IMR-90 (cell line): Measurements from ENCODE around the gene MRAP. TPM values are rescaled to one million over a fixed set of nuclear protein-coding genes. Genes with fewer than 3 reads are reported as not detected.

Experiments used
- ATAC-seq: fragments of 200-7000 bp; cut with Tn5 transposase; 2 replicates; pipeline ENCODE4 v1.9.1; 2020; ENCODE audit warnings: low read depth, mild to moderate bottlenecking, moderate library complexity
- BruUV-seq: library from RNA; stranded (reverse); fragments of 400-500 nt; replicated peaks from 2 replicates; lab custom pipeline; 2021; lab: Mats Ljungman, UMichigan
- CTCF ChIA-PET: fragments of 300-600 bp; formaldehyde crosslinking; extraction: SDS; loops from one replicate; lab custom pipeline; 2021; ENCODE audit warnings: antibody characterized with exemption; lab: Yijun Ruan, JAX
- POLR2A ChIA-PET: fragments of 300-600 bp; sonication (Branson Sonifier 250); formaldehyde crosslinking; loops from one replicate; lab custom pipeline; 2022; ENCODE audit warnings: antibody characterized with exemption; ENCODE audit not compliant: unreplicated experiment; lab: Charles Lee
- DNase-seq: peaks from one replicate; pipeline ENCODE4 v3.0.0; 2013
- H2AFZ ChIP-seq: replicated peaks from 2 replicates; pipeline ENCODE3; 2013; ENCODE audit warnings: low read length, mild to moderate bottlenecking; ENCODE audit not compliant: poor library complexity
- H2AK5ac ChIP-seq: 2 replicates; pipeline ENCODE4 v1.6.1; 2013; ENCODE audit warnings: low read depth, low read length, inconsistent platforms
- H2AK9ac ChIP-seq: replicated peaks from 2 replicates; pipeline ENCODE3; 2013; ENCODE audit warnings: mild to moderate bottlenecking, low read depth, low read length, moderate library complexity; ENCODE audit not compliant: poor library complexity
- H2BK120ac ChIP-seq: 2 replicates; pipeline ENCODE4 v1.6.1; 2013; ENCODE audit warnings: low read depth, low read length, inconsistent platforms
- H2BK15ac ChIP-seq: 3 replicates; pipeline ENCODE4 v1.6.1; 2013; ENCODE audit warnings: low read depth, low read length, inconsistent platforms
- H2BK20ac ChIP-seq: 2 replicates; pipeline ENCODE4 v1.6.1; 2013; ENCODE audit warnings: low read depth, mild to moderate bottlenecking, inconsistent platforms, low read length, moderate library complexity
- H2BK5ac ChIP-seq: 2 replicates; pipeline ENCODE4 v1.6.1; 2013; ENCODE audit warnings: mild to moderate bottlenecking, low read depth, low read length, inconsistent platforms; ENCODE audit not compliant: poor library complexity, severe bottlenecking
- H3K14ac ChIP-seq: replicated peaks from 2 replicates; pipeline ENCODE4 v1.6.1; 2013; ENCODE audit warnings: low read depth, low read length, inconsistent platforms
- H3K18ac ChIP-seq: 2 replicates; pipeline ENCODE4 v1.6.1; 2013; ENCODE audit warnings: low read depth, low read length, control low read depth
- H3K23ac ChIP-seq: 2 replicates; pipeline ENCODE4 v1.6.1; 2013; ENCODE audit warnings: low read depth, low read length, inconsistent platforms
- H3K27ac ChIP-seq: 2 replicates; pipeline ENCODE4 v1.5.1; 2013; ENCODE audit warnings: mild to moderate bottlenecking, control low read depth, low read length; ENCODE audit not compliant: insufficient read depth
- H3K27me3 ChIP-seq: 2 replicates; pipeline ENCODE4 v1.6.1; 2013; ENCODE audit warnings: low read length; ENCODE audit not compliant: control insufficient read depth, insufficient read depth
- H3K36me3 ChIP-seq: 2 replicates; pipeline ENCODE4 v1.6.1; 2013; ENCODE audit warnings: low read length, mixed read lengths; ENCODE audit not compliant: control insufficient read depth, insufficient read depth
- H3K4ac ChIP-seq: 2 replicates; pipeline ENCODE4 v1.6.1; 2013; ENCODE audit warnings: low read depth, low read length, inconsistent platforms
- H3K4me1 ChIP-seq: 2 replicates; pipeline ENCODE4 v1.6.1; 2013; ENCODE audit warnings: low read length, mixed read lengths; ENCODE audit not compliant: control insufficient read depth, insufficient read depth
- H3K4me2 ChIP-seq: 2 replicates; pipeline ENCODE4 v1.6.1; 2013; ENCODE audit warnings: low read depth, mild to moderate bottlenecking, control low read depth, low read length, moderate library complexity
- H3K4me3 ChIP-seq: 2 replicates; pipeline ENCODE4 v1.5.1; 2013; ENCODE audit warnings: low read depth, mild to moderate bottlenecking, control low read depth, low read length, moderate library complexity; ENCODE audit not compliant: insufficient read depth
- H3K56ac ChIP-seq: 2 replicates; pipeline ENCODE4 v1.6.1; 2013; ENCODE audit warnings: low read length, inconsistent platforms; ENCODE audit not compliant: insufficient read depth; ENCODE audit errors: extremely low read depth
- H3K79me1 ChIP-seq, 2 experiments: 2 replicates each; pipeline ENCODE4 v1.6.1; 2013; ENCODE audit warnings: low read length in 2 of 2, inconsistent platforms in 1 of 2, low read depth in 1 of 2
- H3K9ac ChIP-seq: 2 replicates; pipeline ENCODE4 v1.6.1; 2013; ENCODE audit warnings: low read depth, low read length, control low read depth
- H3K9me1 ChIP-seq: 2 replicates; pipeline ENCODE4 v1.6.1; 2013; ENCODE audit warnings: low read length, inconsistent platforms; ENCODE audit not compliant: insufficient read depth
- H3K9me3 ChIP-seq: 2 replicates; pipeline ENCODE4 v1.6.1; 2013; ENCODE audit warnings: low read length; ENCODE audit not compliant: control insufficient read depth, insufficient read depth
- H4K20me1 ChIP-seq: 2 replicates; pipeline ENCODE4 v1.6.1; 2013; ENCODE audit warnings: low read length, inconsistent platforms; ENCODE audit not compliant: insufficient read depth
- H4K5ac ChIP-seq: 2 replicates; pipeline ENCODE4 v1.6.1; 2013; ENCODE audit warnings: mild to moderate bottlenecking, low read depth, low read length, control low read depth
- H4K8ac ChIP-seq, 2 experiments: 2 replicates each; pipeline ENCODE4 v1.6.1; 2013; ENCODE audit warnings: low read depth in 2 of 2, low read length in 2 of 2, control low read depth in 1 of 2, inconsistent platforms in 1 of 2
- H4K91ac ChIP-seq: 2 replicates; pipeline ENCODE4 v1.6.1; 2013; ENCODE audit warnings: low read depth, low read length, inconsistent platforms; ENCODE audit not compliant: insufficient read depth
- CEBPB ChIP-seq: IDR thresholded peaks from 2 replicates; pipeline ENCODE4 v1.6.1; 2012; ENCODE audit warnings: low read depth, low read length, improper control_type of control experiment
- CHD1 ChIP-seq: IDR thresholded peaks from 2 replicates; pipeline ENCODE4 v1.6.1; 2012; ENCODE audit warnings: low read depth, low read length, improper control_type of control experiment
- FOS ChIP-seq: fragments of 150-350 bp; IDR thresholded peaks from 2 replicates; pipeline ENCODE4 v1.6.1; 2016; ENCODE audit warnings: low read depth, low read length
- MXI1 ChIP-seq: IDR thresholded peaks from 2 replicates; pipeline ENCODE4 v1.6.1; 2012; ENCODE audit warnings: low read depth, mild to moderate bottlenecking, low read length, moderate library complexity, borderline replicate concordance
- NFE2L2 ChIP-seq: fragments of 150-350 bp; IDR thresholded peaks from 2 replicates; pipeline ENCODE4 v1.6.1; 2016; ENCODE audit warnings: low read depth, mild to moderate bottlenecking, low read length
- RAD21 ChIP-seq: IDR thresholded peaks from 2 replicates; pipeline ENCODE4 v1.6.1; 2012; ENCODE audit warnings: low read length, improper control_type of control experiment
- WGBS, 2 experiments: methylation state at CpG; one replicate each; pipeline versions ENCODE4 v1.1.5 to v1.1.7; 2013; ENCODE audit warnings: missing lambda C conversion rate in 2 of 2; ENCODE audit not compliant: insufficient read length in 1 of 2; ENCODE audit errors: extremely low coverage in 2 of 2; 5-methylcytosine and 5-hydroxymethylcytosine counted together
- dilution Hi-C: fragments of 300-500 bp; cut with HindIII; formaldehyde crosslinking; loops from one replicate; pipeline ENCODE4 v1.14.3; 2018; ENCODE audit warnings: low sequenced_read_pairs; ENCODE audit not compliant: unreplicated experiment
- in situ Hi-C: fragments of 300-500 bp; cut with MboI; formaldehyde crosslinking; loops from 3 replicates; pipeline ENCODE4 v1.14.3; 2019; ENCODE audit warnings: low sequenced_read_pairs, inconsistent platforms, mixed read lengths
- intact Hi-C: fragments of 100-400 bp; cut with micrococcal nuclease; formaldehyde crosslinking; loops from 2 replicates; pipeline ENCODE4 v1.10.0; 2022
- polyA plus RNA-seq, 3 experiments: library from polyadenylated mRNA; depleted of rRNA; stranded (reverse); fragments of >200 nt; gene quantifications; 2 replicates each; pipeline ENCODE4 v1.2.3, GENCODE V29; 2012; ENCODE audit warnings: low replicate concordance in 1 of 3
- total RNA-seq: library from RNA; depleted of rRNA; stranded (reverse); fragments of >200 nt; gene quantifications from 2 replicates; pipeline ENCODE4 v1.2.3, GENCODE V29; 2012
- TF ChIP-seq, protein P1 (sequence below): fragments of 150-350 bp; IDR thresholded peaks from 2 replicates; pipeline ENCODE4 v1.6.1; 2017; ENCODE audit warnings: mild to moderate bottlenecking, antibody characterized with exemption, low read length, low read depth

MRAP gene
- total and polyA plus RNA-seq, 2 of the 4 experiments (the other 2 are of a cell fraction): not detected

DNA sequence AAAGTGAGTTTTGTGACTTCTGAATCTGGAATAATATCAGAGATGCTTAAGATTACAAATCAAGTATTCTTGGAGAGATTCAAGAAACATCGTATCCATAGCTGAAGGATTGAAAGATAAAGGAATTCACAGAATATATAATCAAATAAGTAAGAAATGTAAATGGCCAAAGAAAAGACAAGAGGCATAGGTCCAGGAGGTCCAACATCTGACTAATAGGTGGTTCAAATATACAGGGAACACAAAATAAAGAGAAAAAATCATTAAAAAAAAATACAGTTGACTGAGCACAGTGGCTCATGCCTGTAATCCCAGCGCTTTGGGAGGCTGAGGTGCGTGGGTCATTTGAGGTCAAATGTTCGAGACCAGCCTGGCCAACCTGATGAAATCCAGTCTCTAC lies 13.2 kb upstream of the MRAP start:
- Histone ChIP-seq H3K56ac (no peak overlapping the region), H4K8ac (no peak overlapping the region), H3K14ac (no peak overlapping the region), H3K4ac (no peak overlapping the region), H2AFZ (no peak overlapping the region), H3K4me2 (no peak overlapping the region), H3K4me1 (no peaks in the 10 kb centered on the region), H4K20me1 (no peaks in the 10 kb centered on the region), H3K27me3 (no peaks in the 10 kb centered on the region), H4K5ac (no peak overlapping the region), H3K9me3 (no peaks in the 10 kb centered on the region), H2AK9ac (no peak overlapping the region), H2BK5ac (no peak overlapping the region), H3K36me3 (peaks cover 1% of the 10 kb centered on the region; the same call in 1 of the 2 replicates), H2BK120ac (no peak overlapping the region), H3K27ac (no peak overlapping the region), H3K9ac (no peak overlapping the region), H3K23ac (no peak overlapping the region), H3K4me3 (no peak overlapping the region), H2AK5ac (no peak overlapping the region), H3K18ac (no peak overlapping the region), H3K9me1 (no peaks in the 10 kb centered on the region; the same call in 1 of the 2 replicates), H4K91ac (no peak overlapping the region), H2BK15ac (no peak overlapping the region), H2BK20ac (no peak overlapping the region), H3K79me1 (no peaks in the 10 kb centered on the region)
- TF ChIP-seq NFE2L2: no peak
- no peak for TF ChIP-seq MXI1
- TF ChIP-seq, protein P1, sequence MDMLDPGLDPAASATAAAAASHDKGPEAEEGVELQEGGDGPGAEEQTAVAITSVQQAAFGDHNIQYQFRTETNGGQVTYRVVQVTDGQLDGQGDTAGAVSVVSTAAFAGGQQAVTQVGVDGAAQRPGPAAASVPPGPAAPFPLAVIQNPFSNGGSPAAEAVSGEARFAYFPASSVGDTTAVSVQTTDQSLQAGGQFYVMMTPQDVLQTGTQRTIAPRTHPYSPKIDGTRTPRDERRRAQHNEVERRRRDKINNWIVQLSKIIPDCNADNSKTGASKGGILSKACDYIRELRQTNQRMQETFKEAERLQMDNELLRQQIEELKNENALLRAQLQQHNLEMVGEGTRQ: no peak
- no peak for TF ChIP-seq CHD1
- no peak for TF ChIP-seq CEBPB
- no peak for TF ChIP-seq RAD21
- no peak for TF ChIP-seq FOS
- DNase-seq (no peak), ATAC-seq (no peak)
- ChIA-PET CTCF (no interaction called here), POLR2A (no interaction called here)
- no CpG with 5 or more reads among the region's 4 CpGs for WGBS, 2 experiments
- no TSS peak for BruUV-seq
- intact Hi-C loops (no loop called here), dilution Hi-C loops (no loop called here), in situ Hi-C loops (no loop called here)
